PFSK-1 (cell line): ENCODE results near the gene SH3PXD2A.

Experiments
- FOXP2 ChIP-seq: optimal IDR thresholded peaks from 2 replicates; pipeline ENCODE3; 2011; ENCODE audit warnings: borderline replicate concordance, control low read depth, inconsistent platforms; ENCODE audit not compliant: insufficient read depth; ENCODE audit errors: extremely low read length, extremely low read depth
- POLR2AphosphoS5 ChIP-seq: IDR thresholded peaks from 2 replicates; pipeline ENCODE4 v1.6.1; 2012; ENCODE audit warnings: low read depth, mild to moderate bottlenecking, control low read depth, low read length, moderate library complexity
- REST ChIP-seq, 2 experiments: IDR thresholded peaks; 2 replicates each; pipeline versions ENCODE4 v1.6.1 to v1.8.0; 2011 to 2012; ENCODE audit warnings: low read depth in 2 of 2, low read length in 2 of 2, control low read depth in 1 of 2, inconsistent platforms in 1 of 2, mild to moderate bottlenecking in 1 of 2, moderate library complexity in 1 of 2; ENCODE audit not compliant: insufficient read depth in 1 of 2
- SIN3A ChIP-seq: IDR thresholded peaks from 2 replicates; pipeline ENCODE4 v1.6.1; 2012; ENCODE audit warnings: mild to moderate bottlenecking, low read length, moderate library complexity, borderline replicate concordance; ENCODE audit not compliant: insufficient read depth
- TAF1 ChIP-seq: IDR thresholded peaks from 2 replicates; pipeline ENCODE4 v1.6.1; 2012; ENCODE audit warnings: low read length, control low read depth, borderline replicate concordance; ENCODE audit not compliant: insufficient read depth

Gene SH3PXD2A

GRCh38 chr10:103877861-103878260, 22.5 kb upstream of the SH3PXD2A start:
- TF ChIP-seq REST (IDR thresholded peaks at IDR 0.05; ENCODE audit: insufficient read depth in 1 of 2, low read depth in 2 of 2, low read length in 2 of 2) (no peak), POLR2AphosphoS5 (no peak), SIN3A (no peak), FOXP2 (no peak), TAF1 (no peak)

GRCh38 chr10:103876155-103876554, 20.8 kb upstream of the SH3PXD2A start:
- TF ChIP-seq FOXP2 (no peak), SIN3A (no peak), POLR2AphosphoS5 (no peak), TAF1 (no peak), REST (IDR thresholded peaks at IDR 0.05; ENCODE audit: insufficient read depth in 1 of 2, low read depth in 2 of 2, low read length in 2 of 2) (no peak)

GRCh38 chr10:103874730-103875129, 19.4 kb upstream of the SH3PXD2A start:
- TF ChIP-seq TAF1, result no peak
- no peak for TF ChIP-seq SIN3A
- TF ChIP-seq REST (IDR thresholded peaks at IDR 0.05; ENCODE audit: insufficient read depth in 1 of 2, low read depth in 2 of 2, low read length in 2 of 2), result no peak
- TF ChIP-seq POLR2AphosphoS5, result no peak
- no peak for TF ChIP-seq FOXP2

DNA sequence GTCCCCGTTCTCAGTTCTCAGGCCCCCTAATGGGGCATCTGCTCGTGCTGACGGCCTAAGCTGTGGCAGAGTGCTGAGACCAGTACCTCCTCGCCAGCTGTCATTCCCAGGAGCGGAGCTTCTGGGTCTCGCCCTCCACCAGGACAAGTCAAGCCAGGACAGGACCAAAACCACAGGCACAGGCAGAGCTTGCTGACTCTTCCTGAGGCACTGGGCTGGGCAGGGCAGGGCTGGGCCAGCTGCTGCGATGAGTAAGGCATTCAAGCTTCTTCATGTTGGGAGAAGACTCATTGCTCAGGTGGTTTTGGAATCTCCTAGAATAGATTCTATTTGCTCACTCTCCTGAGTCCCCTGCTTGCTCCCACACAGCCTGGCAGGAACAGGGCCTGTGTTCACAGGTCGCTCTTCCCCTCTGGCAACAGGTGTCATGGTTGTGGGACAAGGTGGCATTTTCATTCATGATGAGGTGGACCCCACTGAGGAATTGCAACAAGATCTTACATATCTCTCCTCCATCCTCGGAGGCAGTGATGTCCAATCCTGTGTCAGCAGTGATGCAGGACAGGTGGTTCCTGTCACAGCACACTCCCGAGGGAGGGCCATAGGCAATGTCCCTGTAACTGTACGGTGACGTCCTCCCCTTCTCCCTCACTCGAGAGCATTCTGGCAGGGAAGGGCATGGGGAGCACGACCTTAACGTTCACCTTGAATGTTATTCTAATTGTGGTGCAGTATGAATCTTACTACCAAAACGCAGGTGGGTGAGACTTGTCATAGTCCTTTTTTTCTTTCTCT, 17.0 kb upstream of the SH3PXD2A start:
- TF ChIP-seq TAF1 (no peak), POLR2AphosphoS5 (no peak), REST (IDR thresholded peaks at IDR 0.05; ENCODE audit: insufficient read depth in 1 of 2, low read depth in 2 of 2, low read length in 2 of 2) (no peak), FOXP2 (no peak), SIN3A (no peak)

GRCh38 chr10:103871006-103871405, 15.6 kb upstream of the SH3PXD2A start:
- TF ChIP-seq TAF1 (no peak), FOXP2 (no peak), POLR2AphosphoS5 (no peak), SIN3A (no peak), REST (IDR thresholded peaks at IDR 0.05; ENCODE audit: insufficient read depth in 1 of 2, low read depth in 2 of 2, low read length in 2 of 2) (no peak)
